Suprapubic skin (tissue), 4 donors: Measurements from ENCODE around the gene AKT1S1.

Source experiments
- EP300 ChIP-seq: sonication (generic); formaldehyde crosslinking; IDR thresholded peaks from one replicate; pipeline ENCODE4 v1.6.1; 2017; ENCODE audit warnings: antibody characterized with exemption
- POLR2AphosphoS5 ChIP-seq, 3 donors: sonication (generic); formaldehyde crosslinking; IDR thresholded peaks; one replicate each; pipeline ENCODE4 v1.6.1; 2017; ENCODE audit warnings: antibody characterized with exemption in 3 of 3
- TF ChIP-seq, protein P1 (sequence below), 2 donors: fragments of 200-600 bp in 1 of 2; fragments of 450-650 bp in 1 of 2; sonication (generic) in 1 of 2; IDR thresholded peaks; one replicate each; pipeline ENCODE4 v1.5.1; 2016 to 2019; ENCODE audit warnings: antibody characterized with exemption in 2 of 2, mild to moderate bottlenecking in 1 of 2, moderate library complexity in 1 of 2

DNA sequence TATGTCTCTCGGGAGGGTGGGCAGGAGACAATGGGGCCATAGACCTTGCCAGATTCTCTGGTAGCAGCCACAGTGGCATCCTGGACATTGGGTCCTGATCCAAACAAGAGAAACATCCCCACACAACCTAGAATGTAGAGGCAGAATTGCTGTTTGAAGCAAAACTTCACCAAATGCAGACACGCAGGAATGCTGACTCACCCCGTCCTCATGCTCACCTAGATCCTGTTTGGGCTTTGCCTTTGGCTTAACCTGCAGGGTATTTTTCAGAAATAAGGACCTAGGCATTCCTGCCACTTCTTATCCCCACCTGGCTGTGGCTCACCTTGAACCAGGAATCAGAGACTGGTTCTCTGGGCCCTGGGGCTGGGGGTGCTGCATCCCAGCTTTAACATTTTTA is 7.6 kb upstream of the AKT1S1 start:
- TF ChIP-seq, protein P1, sequence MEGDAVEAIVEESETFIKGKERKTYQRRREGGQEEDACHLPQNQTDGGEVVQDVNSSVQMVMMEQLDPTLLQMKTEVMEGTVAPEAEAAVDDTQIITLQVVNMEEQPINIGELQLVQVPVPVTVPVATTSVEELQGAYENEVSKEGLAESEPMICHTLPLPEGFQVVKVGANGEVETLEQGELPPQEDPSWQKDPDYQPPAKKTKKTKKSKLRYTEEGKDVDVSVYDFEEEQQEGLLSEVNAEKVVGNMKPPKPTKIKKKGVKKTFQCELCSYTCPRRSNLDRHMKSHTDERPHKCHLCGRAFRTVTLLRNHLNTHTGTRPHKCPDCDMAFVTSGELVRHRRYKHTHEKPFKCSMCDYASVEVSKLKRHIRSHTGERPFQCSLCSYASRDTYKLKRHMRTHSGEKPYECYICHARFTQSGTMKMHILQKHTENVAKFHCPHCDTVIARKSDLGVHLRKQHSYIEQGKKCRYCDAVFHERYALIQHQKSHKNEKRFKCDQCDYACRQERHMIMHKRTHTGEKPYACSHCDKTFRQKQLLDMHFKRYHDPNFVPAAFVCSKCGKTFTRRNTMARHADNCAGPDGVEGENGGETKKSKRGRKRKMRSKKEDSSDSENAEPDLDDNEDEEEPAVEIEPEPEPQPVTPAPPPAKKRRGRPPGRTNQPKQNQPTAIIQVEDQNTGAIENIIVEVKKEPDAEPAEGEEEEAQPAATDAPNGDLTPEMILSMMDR (IDR thresholded peaks at IDR 0.05): no peak
- no peak for TF ChIP-seq POLR2AphosphoS5 (IDR thresholded peaks at IDR 0.05)
- TF ChIP-seq EP300: no peak
